Superior temporal gyrus (tissue), 1 donor: ENCODE data around the gene RPAIN.

ENCODE experiments used
- DNase-seq: peaks from one replicate; pipeline ENCODE4 v3.0.0-alpha.2; 2016; ENCODE audit errors: extremely low spot score

The RPAIN gene, protein sequence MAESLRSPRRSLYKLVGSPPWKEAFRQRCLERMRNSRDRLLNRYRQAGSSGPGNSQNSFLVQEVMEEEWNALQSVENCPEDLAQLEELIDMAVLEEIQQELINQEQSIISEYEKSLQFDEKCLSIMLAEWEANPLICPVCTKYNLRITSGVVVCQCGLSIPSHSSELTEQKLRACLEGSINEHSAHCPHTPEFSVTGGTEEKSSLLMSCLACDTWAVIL

DNA sequence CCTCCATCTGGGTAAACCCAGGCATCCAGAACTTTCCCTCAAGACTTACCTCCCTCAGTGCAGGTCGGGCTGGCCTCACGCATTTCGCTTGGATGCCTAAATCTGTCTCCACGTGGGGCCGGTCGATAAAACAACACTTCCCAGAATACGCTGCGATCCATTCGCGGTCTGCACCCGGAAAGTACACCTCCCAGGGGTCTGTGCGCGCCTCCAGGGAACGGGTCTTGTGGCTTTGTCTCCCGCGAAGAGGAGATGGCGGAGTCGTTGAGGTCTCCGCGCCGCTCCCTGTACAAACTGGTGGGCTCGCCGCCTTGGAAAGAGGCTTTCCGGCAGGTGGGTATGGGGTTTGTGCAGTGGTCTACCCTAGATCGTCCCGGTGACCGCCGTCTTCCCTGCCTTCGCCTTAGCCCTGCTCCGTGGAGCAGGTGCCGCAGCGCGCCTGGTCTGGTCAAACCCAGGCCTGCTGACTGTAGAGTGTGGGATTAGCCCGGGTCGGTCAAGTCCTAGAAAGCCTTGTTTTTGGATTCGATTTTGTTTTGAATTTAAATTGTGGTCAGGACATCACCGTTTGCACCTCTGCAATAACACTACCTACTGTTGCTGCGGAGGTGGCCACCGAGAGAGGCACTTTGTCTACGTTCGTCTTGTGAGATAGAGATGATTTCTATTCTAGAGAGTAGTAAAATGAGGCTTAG is at the start of gene RPAIN:
Gene RPAIN, plus strand, starts transcription at position 224 of the 695 bp plus-strand sequence. Its CDS starts 29 bp downstream, at position 253.
- no peak for DNase-seq

DNA sequence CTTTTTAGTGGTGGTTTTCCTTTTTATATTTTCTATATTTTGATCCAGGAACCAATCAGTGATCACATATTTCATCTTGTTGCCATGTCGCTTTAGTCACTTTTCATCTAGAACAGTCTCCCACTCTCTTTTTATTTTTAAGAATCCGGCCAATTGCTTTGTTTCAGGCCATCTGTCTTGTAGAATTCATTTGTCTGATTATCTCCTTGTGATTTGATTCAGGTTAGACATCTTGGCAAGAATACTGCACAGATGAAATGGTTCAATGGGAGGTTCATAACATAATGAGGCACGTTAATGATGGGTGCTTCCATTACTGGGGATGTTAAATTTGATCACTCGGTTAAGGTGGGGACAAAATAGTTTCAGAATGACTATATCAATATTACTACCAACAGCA is 49.6 kb upstream of the RPAIN start:
- no peak for DNase-seq

- peak; percentile 33 for DNase-seq
These were observed 46.9 kb upstream of the RPAIN start for GRCh38 chr17:5373112-5373511.

- no peak for DNase-seq
These were observed 41.3 kb upstream of the RPAIN start for GRCh38 chr17:5378566-5379207.

GRCh38 chr17:5379351-5380107 is 40.5 kb upstream of the RPAIN start:
- DNase-seq: no peak

DNA sequence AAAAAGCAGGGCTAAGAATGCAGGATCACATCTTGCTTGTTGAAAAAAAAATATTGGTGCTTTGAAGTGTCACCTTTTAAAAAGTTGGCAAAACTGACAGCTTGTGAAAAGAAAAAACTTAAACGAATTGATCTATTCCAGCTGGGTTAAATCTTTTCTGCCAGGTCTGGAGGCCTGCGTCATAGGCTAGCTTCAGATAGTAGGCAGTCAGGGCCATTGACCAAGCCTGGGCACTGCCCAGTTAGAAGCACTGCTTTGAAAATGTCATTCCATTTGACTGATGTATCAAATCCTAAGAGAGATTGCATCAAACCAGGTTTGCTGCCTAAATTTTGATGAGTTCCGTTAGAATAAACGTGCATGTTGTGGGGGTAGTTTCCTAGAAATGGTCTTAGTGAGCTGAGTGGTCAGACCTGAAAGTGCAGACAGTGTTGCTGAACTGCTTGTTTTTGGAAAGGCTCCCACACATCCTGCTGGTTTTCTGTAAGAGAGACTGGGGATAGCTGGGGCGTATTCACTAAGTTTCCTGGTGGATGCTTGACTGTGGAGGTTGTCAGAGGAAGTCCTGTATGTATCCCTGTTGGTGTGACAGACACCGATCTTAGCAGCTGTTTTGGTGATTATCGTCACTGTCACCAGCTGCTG is 39.4 kb upstream of the RPAIN start:
- no peak for DNase-seq

DNA sequence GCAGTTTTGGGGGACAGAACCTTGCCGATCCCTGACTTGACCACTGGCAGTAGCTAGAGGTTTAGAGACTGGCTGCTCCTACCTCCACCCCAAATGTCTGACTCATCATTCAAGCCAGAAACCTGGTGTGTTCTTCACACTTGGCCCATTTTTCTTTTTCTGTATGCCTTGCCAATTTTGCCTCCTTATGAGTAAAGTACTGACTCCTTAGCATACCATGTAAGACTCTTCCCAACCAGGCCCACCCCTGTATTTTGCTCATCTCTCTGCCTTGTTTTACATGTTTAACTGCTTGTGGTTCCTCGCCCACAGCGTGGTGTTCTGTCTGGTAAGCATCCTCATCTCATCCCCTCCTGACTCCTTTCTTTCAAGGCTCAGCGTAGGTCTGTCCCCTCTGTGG is 38.4 kb upstream of the RPAIN start:
- peak; percentile 33 for DNase-seq

DNA sequence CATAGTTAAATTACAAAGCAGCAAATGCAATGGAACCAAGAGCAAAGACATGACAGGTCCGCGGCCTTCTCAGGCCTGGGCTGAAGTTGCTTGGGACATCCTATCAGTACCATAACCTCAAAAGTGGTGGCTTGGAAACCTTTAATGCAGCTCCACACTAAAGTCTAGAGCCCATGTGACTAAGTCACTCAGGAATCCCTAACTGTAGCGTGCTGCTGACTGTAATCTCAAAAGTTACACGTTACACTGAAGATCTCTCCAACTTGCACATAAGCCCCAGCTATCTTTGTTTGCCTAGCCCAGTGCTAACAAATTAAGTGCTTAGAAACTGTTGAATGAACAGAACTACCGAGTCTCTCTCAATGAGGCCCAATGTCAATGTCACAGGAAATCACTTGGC is 28.3 kb upstream of the RPAIN start:
- DNase-seq: no peak

DNA sequence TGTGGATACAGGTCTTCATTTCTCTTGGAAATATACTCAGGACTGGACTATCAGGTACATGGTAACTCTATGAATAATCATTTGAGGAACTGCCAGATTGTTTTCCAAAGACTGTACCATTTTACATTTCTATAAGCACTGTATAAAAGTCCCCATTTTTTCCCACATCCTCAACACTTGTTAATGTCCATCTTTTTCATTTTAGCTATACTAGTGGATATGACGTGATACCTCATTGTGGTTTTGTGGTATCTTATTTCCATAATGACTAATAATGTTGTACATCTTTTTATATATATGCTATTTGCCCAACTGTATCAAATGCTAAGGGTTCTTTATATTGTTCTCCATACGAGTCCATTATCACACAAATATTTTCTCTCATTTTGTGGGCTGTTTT is 23.4 kb upstream of the RPAIN start:
- DNase-seq: no peak

- DNase-seq: no peak
These were observed 20.2 kb upstream of the RPAIN start for GRCh38 chr17:5399767-5400166.

GRCh38 chr17:5405400-5405799 is 14.6 kb upstream of the RPAIN start:
- DNase-seq: no peak

- DNase-seq: no peak
These were observed 11.8 kb upstream of the RPAIN start for GRCh38 chr17:5408186-5408585.

- no peak for DNase-seq
These were observed 9.2 kb upstream of the RPAIN start for GRCh38 chr17:5410594-5411272.

- DNase-seq: peak; percentile 35
These were observed 6.3 kb upstream of the RPAIN start for GRCh38 chr17:5413682-5414081.

DNA sequence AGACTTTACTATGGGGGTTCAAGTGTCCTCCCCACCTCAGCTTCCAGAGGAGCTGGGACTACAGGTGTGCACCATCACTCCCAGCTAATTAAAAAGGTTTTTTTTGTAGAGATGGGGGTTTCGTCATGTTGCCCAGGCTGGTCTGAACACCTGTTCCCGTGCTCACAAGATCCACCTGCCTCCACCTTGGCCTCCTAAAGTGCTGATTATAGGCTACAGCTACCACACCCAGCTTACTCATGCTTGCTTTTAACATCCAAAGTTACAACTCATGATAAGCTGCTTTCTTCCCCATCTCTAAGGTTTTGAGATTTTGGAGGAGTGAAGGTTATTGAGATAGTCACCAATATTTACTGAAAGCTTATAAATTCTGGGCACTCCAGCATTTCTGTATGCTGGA is 3.1 kb upstream of the RPAIN start:
- DNase-seq: no peak

GRCh38 chr17:5418858-5419355 is 1.1 kb upstream of the RPAIN start:
- peak; percentile 34 for DNase-seq

DNA sequence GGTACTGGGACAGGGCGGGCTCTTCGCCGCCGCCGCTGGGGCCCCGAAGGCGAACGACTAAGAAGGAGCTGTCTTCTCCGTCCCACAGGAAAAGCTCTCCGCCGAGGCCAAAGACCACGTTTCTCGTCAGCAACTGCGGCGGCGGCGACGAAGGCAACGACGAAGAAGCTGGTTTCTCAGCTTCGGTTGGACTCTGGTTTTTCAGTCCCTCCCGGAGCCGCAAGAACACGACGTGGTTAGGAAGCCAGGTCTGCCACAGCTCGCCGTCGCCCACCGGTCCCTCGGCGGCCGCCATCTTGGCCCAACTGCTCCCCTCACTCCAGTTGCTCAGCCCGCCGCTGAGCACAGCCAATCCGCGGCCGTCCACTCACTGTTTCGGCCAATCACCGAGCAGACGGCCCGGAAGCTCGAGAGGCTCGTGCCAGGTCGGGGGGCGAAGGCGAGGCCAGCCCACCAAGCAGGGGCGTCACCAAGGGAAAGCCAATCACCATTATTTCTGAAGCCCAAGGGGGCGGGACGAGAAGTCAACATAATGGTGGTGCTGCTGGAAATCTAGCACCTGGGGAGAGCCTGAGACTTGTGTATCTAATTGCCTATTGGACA is 525 bp upstream of the RPAIN start, which contains the start of gene NUP88:
Gene NUP88, minus strand, starts transcription at position 307 of the 603 bp plus-strand sequence. Its CDS starts 12 bp downstream, at position 295.
- peak; percentile 99 for DNase-seq

GRCh38 chr17:5422505-5422904 is 2.5 kb downstream of the RPAIN start:
- no peak for DNase-seq

DNA sequence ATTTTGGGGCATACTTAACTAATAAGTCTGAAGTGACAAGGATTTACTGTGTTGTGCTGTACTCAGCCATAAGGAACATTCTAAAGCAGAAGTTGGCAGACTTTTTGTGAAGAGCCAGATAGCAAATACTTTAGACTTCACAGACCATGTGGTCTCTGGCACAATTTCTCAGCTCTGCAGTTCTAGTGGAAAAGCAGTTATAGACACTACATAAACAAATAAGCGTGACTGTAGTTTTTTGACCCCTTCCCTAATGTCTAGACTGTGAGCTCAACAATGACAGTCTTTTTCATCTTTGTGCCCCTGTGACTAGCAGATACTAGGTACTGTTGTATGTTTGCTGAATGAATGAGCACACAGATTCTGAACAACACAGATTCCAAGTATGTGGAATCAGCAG is 4.9 kb downstream of the RPAIN start:
- DNase-seq: no peak

GRCh38 chr17:5425826-5426225 is 5.8 kb downstream of the RPAIN start:
- no peak for DNase-seq
